ENCODE results near the gene GASK1A.

GRCh38 chr3:42960282-42960681 is 18.8 kb upstream of the GASK1A start:
- TF ChIP-seq MAX (IDR thresholded peaks at IDR 0.05) (no peak), CTCF (IDR thresholded peaks at IDR 0.05; ENCODE audit: control extremely low read depth in 1 of 3, insufficient read depth in 1 of 3, low read depth in 1 of 3, low read length in 3 of 3) (no peak), RNF2 (IDR thresholded peaks at IDR 0.05; ENCODE audit: borderline replicate concordance, low read depth, low read length, missing control alignments, poor library complexity, severe bottlenecking) (no peak), TEAD4 (IDR thresholded peaks at IDR 0.05; ENCODE audit: low read depth, low read length) (no peak), SRF (IDR thresholded peaks at IDR 0.05; ENCODE audit: low read depth, low read length) (no peak), POLR2AphosphoS5 (IDR thresholded peaks at IDR 0.05; ENCODE audit: low read depth, low read length) (no peak), EP300 (IDR thresholded peaks at IDR 0.05; ENCODE audit: borderline replicate concordance in 1 of 2, low read depth in 2 of 2, low read length in 2 of 2) (no peak), TCF12 (IDR thresholded peaks at IDR 0.05; ENCODE audit: low read depth, low read length) (no peak), CBX8 (IDR thresholded peaks at IDR 0.05; ENCODE audit: borderline replicate concordance, low read depth, low read length) (no peak)
